GM21619 (cell line): ENCODE results near the gene NFASC.

Experiments
- ATAC-seq: cut with Tn5 transposase; IDR thresholded peaks from one replicate; pipeline ENCODE4 v1.9.1; 2021; ENCODE audit not compliant: unreplicated experiment

The NFASC gene

DNA sequence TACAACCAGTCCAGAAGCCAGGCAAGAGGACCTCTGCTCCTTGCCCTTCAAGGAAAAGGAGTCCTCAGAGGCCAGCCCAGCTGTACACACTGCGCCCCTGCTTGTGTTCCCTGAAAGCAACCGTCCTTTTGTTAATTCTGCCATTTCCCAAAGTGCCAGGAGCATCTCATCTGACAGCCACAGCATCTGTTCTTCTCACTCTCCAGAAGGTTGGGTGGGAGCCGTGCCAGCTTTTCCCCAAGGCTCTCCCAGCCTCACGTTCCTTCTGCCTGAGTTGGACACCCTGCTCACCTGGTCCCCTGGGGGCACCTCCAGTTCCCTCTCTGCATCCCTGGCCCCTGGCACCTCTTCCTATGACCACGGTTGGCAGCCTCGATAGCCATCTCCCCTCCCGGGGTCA is 161.8 kb downstream of the NFASC start:
- ATAC-seq = no peak

DNA sequence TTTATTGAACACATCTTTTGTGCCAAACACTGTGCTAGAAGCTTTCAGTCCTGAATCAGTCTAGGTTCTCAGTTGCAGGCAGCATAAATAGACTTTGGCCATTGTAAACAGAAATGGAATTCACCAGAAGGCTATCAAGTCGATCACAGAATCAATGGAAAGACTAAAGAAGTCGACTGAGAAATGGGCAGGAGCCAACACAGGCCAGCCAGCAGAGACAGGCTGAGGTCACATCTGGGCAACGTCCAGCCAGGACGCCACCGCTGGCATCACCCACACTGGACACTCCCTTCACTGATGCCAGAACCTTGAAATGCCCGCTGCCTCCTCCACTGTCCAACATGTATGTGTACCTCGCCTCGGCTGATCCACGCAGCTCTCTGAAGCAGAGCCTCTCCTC is 166.9 kb downstream of the NFASC start:
- no peak for ATAC-seq

DNA sequence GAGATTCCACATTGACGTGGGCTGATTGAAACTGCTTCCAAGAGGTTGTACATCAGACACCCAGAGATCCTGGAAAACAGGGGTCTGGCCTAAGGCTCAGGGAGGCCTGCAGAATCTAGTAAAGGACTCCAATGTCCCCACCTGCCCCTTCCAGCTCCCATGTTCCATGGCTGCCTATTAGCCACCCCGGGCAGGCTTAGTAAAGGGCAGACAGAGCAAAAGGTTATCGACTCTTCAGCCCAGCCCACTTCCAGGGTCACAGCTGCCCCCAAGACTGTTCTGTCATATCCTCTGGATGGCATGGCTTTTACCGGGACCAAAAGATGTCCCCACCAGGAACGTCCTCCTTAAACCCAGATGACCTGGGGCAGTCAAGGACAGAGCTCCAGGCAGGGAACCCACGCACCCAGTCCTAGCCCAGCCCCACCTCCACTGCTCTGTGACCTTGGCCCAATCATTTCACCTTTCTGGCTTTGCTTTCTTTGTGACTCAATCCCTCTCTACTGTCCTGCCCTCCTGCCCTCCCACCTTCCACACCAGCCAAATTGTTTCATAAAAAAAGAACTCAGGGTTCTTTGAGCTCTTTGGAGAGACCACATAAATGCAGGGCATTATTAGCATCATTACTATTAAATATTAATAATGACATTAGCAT is 167.6 kb downstream of the NFASC start:
- no peak for ATAC-seq

DNA sequence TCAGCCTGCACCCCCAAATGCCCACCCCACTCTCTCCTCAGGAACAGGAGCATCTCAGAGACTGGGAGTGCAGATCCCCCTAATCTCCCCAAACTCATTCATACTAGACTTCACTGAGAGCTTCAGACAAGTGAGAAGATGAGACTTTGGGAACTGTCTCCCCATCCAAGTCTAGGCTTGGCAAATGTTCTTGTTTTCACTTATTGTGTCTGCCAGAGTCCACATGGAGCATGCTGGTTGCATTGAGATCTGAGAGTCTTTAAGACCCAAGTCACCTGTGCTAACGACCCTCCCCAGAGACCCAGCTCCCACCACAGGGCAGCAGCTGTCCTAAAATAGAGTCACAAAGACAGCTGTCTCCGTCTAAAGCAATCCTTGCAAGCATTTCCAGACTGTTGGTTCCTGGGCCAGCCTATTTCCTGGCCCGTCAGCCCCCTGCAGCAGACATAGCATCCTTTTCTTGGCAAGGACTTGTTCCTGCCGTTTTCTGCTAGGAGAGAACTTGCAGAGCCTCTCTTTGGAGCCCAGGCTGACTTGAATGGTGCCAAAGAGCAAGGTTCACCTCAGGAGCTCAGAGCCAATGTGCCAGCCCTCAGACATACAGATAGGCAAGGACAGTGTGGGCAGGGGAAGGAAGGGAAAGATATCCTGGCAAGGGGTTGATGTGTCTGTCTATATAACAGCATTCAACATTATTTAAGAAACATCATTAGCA is 170.5 kb downstream of the NFASC start:
- ATAC-seq = no peak

DNA sequence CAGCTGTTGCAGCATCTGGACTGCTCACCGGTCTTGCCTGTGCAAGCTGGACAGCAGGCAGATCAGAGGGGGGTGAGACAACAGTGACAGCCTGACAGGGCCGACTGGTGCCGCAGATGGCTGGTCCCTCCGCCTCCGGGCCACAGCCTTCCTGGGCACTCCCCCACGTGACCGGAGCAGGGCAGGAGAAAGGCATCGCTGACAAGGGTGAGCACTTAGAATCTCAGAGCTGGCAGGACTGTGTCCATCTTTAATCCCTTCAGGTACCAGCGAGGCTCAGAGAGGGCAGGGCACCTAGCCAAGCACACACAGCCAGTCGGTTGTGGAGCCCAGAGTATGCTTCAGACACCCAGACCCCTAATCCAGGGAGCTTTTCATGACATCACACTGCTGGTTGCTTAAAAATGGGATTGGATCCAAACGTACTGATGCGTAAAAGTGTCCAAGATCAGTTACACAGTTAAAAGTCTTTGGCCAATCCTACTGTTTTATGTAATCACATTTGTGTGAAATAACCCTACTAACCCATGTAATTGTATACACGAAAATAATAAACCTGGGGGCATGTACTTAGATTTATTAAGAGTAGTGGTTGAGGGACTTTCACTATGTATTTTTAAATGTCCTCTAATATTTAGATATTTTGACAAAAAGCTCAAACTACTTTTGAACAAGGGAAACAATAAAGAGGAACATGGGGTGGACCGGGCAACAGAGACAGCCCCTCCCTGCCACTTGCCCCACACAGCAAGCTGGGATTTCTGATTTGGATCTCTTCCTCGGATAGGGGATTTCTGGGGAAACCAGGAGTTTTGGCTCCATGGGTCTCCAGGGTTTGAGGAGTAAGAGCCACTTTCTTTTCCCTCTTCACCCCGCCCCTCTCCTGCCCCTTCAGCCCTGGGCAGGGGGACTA is 171.6 kb downstream of the NFASC start:
- no peak for ATAC-seq

DNA sequence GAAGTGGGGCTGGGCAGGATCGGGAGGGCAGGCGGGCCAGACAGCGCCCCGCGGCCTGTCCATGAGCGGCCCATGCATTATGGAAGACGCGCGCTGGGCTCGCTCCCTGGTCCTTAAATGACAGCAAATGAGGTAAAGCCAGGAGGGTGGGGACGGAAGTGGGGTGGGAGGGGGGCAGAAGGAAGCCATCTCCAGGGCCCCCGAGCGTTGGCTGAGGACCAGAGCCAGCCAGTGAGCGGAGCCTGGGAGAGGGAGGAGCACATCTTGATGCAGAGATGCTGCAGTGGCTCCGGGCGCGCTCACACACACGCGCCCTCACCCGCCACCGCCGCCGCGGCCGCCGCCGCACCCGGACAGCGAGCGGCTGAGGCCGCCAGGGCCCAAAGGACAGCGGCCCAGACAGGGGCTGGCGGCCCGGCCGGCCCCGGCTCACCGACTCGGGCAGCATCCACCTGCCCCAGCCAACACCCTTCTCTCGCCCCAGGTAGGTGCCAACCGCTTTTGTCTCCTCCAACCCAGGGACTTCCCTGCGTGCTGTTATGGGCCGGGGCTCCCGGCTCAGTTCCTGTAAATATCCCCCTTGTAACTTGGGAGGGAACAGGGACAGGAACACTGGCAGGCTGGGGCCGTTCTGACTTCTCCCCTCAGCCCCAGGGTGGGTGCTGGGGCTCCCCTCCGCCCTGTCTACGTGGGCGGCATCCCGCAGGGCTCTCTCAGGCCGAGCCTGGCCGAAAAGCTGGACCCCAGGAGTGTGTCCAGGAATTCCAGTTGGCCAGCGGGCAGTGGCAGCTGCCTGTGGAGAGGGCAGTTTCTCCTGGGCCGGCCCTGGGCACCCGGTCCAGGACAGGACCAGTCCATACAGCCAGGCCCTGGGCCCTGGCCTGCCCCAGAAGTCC is 172.5 kb downstream of the NFASC start, which contains the start of gene CNTN2:
Gene CNTN2 (plus strand): TSS at position 302 of the 896 bp plus-strand sequence. CDS start 9,974 bp downstream, outside the sequence.
- ATAC-seq = no peak

DNA sequence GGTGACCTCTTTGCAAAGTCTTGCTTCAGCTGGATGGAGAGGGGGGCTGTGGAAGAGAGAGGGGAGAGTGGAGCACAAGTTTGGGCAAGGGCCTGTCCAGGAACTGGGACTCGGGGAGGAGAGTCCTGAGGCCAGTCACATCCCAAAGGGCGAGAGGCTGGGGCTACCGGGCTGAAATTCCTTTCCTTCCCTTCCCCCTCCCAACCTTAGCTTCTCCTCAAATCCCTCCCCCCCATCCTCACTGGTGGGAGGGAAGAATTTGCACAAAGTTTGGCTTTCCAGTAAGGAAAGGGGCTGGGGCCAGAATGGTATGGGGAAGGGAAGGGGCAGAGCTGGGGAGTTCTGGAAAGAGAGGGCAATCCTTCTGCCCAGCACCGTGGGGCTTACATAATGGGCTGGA is 173.2 kb downstream of the NFASC start:
- no peak for ATAC-seq

DNA sequence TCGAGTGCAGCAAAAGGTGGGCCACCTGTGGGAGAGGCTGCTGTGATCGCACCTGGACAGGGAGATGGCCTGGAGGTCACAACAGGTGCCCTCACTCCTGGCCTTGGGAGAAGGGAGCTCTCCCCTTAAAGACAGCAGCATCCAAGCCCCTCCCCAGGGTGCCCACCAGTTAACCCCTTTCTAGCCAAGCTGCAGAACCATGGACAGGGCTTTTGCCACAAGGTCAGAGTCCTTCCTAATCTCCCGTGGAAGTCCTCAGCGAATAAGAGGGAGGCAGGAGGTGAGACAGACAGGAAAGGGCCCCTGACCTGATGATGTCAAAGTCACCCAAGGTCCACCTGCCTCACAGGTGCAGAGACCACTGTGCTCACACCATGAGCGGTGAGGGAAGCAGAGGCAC is 174.1 kb downstream of the NFASC start:
- ATAC-seq = no peak

DNA sequence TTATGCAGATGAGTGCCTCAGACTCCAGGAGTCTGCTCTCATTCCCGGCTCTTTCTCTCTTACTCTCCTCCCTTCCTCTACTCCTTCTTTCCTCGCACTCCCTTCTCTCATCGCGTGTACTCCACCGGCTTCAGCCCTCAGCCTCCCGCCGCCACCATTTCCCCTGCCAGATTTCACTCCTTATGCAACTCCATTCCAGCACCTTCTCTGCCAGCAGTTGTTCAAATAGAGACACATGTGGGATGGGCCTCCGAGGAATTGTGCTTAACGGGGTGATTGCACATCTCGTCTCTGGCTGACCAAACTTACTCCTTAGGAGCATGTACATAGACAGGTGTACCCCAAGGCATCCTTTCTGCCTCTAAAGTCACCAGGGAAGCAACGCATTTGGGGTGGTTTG is 174.5 kb downstream of the NFASC start:
- no peak for ATAC-seq

DNA sequence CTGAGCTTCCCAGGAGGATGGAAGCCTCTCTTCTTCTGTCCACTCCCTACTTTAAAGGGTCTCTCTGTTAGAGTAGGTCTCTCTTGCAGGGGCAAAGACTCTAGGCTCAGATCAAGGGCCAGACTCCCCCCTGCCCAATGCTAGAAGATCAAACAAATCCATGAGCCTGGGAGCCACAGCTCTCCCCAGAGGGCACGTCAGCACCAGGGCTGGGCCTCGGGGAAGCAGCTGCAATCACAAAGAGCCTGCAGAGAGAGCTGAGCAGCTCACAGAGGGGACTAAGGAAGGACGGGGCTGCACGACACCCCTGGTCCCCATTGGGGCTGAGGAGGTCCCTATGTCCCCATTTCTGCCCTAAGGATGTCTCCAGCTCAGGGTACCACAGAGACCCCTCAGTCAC is 176.2 kb downstream of the NFASC start:
- ATAC-seq = no peak

DNA sequence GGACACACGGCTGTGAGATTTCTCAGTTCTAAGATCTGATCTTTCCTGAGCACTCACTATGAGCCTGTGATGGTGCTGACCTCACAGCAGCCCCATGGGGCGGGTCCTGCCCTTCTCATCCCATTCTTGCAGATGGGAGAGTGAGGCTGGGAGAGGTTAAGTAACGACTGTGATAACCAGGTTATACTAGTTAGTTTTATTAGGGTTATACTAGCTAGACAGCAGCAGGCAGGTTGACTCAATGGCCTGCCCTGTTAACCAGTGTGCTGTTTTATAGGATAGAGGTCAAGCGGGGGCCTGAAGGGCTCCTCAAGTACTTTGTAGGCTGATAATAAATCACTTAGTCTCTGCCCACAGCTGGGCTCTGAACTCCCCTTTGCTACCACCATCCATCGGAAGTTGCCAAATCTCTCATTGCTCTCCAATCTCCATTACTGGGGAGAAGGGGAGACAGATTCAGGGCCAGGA is 177.1 kb downstream of the NFASC start:
- ATAC-seq = no peak

DNA sequence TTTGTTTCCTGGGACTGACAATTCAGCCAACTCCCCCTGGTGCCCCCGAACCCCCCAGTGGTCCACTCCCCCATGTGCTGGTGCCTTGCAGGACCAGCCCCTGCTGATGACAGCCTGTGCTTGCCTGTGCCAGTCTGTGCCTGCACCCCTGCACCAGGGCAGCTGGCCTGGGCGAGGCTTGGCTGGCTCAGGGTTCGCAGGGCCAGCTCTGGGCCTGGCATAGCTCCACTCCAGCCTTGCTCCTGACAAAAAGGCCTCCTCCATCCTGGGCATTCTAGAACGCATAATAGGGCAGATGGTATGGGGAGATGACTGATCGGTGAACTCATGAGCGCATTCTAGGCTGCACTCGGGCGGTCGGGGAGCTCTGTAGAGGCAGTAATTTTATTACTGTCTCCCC is 177.7 kb downstream of the NFASC start:
- ATAC-seq = no peak

DNA sequence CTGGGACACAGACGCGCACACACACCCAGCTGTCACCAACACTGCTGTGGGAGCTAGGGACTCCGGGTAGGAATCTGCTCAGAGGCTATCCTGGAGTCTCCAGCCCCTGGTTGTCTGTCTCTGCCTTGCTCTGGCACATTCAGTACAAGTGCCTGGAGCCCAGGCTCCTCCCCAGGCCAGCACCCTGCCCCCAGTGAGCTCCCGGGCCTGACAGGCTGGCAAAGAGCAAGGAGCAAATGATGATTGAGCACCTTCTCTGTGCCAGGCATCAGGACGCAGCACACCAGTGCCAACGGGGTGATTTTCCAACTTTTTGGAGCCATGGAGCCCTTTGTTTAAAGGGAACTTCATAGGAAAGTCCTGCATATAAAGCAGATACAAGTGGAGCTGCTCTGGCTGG is 178.8 kb downstream of the NFASC start:
- ATAC-seq = no peak

DNA sequence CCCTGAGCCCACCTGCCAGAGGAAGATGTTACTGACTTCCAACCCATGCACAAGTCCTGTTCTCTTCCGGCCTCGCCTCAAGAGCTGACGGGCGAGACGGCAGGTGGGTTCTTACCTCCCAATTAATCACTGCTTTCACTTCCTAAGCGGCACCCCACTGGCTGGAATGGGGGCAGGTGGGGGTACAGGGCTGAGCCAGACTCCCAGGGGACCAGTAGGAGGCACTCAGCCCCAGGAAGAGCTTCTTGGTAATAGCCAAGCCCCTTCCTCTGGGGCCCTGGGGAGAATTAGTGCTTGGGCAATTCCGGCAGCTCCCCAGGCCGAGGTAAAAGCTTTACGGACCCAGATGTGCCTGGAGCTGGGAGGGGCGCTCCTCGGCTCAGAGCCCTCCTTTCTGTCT is 182.0 kb downstream of the NFASC start:
- no peak for ATAC-seq

DNA sequence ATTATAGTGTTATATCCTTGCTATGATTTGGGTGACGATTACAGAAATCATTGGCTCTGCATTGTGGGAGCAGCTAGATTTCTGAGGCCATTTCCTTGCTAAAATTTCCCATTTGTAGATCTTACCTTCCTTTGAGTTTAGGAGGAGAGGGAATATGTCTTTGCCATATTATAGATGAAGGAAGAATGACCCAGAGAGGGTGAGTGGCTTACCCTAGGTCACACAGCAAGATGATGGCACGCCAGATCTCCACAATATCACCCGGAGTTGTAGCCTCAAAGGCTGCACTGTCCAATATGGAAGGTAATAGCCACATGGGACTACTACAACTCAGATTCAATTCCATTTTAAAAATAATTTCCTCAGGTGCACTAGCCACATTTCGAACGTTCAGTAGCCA is 182.6 kb downstream of the NFASC start:
- ATAC-seq = no peak

DNA sequence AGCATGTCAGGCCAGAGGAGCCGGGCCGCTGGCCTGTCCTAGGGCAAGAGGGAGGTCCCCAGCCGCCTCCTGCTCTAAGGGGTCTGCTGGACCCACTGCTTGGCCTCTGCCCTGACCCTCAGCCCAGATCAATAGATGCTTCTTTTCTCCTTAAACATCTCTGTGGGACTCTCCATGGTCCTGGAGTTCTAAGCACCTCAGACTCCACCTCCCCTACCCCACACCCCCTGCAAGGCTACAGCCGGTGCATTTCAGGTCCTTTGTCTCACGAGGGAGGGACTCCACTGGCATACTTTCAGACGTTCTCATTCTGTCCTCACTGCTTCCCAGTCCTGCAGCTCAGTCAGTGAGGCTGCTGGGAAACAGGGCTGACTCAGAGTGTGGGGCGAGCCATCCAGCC is 183.4 kb downstream of the NFASC start:
- ATAC-seq = no peak

DNA sequence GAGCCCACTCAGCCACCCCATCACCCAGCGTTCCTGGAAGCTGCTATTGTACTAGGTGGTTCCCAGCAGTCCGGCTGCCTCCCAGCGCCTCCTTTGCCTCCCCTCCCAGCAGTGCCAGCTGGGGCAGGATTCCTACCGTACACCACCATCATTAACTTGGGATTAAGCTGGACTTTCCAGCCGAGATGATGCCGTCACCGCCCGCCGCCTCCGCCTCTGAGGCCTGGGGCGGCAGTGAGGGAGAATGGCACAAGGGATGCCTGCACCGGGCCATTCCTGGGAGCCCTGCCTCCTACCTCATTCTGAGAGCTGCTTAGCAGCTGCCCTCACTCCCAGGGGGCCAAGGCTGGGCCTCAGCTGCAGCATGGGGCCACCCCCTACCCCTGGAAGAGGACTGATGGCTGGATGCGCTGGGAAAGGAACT is 185.5 kb downstream of the NFASC start:
- no peak for ATAC-seq

DNA sequence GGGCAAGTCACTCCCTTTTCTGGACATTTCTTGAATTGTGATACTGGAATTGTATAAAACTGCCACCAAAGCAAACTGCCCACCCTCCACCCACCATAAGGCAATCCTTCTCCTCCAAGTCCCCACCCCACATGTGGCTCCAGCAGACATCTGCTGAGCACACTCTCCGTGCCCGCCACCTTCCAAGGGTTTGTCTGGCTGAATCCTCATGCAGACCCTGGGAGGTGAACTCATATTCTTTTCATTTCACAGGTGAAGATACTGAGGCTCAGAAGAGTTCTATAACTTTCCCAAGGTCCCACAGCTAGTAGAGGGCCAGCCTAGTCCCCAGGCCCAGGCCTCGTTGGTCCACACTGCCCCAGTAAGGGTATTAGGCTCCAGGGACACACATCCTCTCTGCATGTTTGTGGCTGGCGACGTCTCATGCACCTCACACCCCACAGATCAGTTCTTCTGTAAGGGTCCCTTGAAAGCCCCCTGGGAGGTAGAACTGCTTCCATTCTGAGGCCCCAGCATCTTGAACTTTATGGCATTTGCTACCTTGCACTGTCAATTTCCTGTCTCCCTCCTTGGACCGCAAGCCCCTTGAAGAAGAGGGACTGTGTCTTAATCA is 186.4 kb downstream of the NFASC start:
- ATAC-seq = no peak

DNA sequence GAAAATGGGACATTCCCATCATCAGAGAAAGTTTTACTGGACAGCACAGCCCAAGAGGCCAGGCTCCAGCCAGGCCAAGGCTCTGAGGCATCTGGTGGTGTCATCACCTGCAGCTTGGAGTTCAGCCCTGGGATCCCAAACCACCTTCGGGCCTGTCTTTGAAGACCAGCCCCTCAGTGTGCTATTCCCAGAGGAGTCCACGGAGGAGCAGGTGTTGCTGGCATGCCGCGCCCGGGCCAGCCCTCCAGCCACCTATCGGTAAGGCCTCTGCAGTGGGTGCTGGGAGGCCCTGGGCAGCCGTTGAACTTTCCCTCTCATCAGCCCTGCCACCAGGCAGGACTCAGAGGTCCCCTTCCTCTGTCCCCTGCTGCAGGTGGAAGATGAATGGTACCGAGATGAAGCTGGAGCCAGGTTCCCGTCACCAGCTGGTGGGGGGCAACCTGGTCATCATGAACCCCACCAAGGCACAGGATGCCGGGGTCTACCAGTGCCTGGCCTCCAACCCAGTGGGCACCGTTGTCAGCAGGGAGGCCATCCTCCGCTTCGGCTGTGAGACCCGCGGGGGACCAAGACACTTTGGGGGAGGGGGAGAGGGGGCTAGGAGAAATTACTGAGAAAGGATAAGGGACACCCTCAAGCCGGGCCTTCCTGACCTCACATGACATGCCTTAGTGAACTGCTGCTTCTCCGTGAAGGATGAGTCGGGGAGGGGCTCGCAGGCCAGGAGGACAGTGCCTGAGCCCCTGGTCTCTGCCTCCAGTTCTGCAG is 187.3 kb downstream of the NFASC start:
- no peak for ATAC-seq
